IMR-90 (cell line): ENCODE data around the gene CHMP4A. TPM values are rescaled to one million over a fixed set of nuclear protein-coding genes. Genes with fewer than 3 reads are reported as not detected.
A peak's percentile ranks its signal among the peaks of the same experiment; 100 is the strongest.

Source experiments
- ATAC-seq: fragments of 200-7000 bp; cut with Tn5 transposase; 2 replicates; pipeline ENCODE4 v1.9.1; 2020; ENCODE audit warnings: low read depth, mild to moderate bottlenecking, moderate library complexity
- BruUV-seq: library from RNA; stranded (reverse); fragments of 400-500 nt; replicated peaks from 2 replicates; lab custom pipeline; 2021; lab: Mats Ljungman, UMichigan
- CTCF ChIA-PET: fragments of 300-600 bp; formaldehyde crosslinking; extraction: SDS; loops from one replicate; lab custom pipeline; 2021; ENCODE audit warnings: antibody characterized with exemption; lab: Yijun Ruan, JAX
- POLR2A ChIA-PET: fragments of 300-600 bp; sonication (Branson Sonifier 250); formaldehyde crosslinking; loops from one replicate; lab custom pipeline; 2022; ENCODE audit warnings: antibody characterized with exemption; ENCODE audit not compliant: unreplicated experiment; lab: Charles Lee
- DNase-seq: peaks from one replicate; pipeline ENCODE4 v3.0.0; 2013
- H2AFZ ChIP-seq: replicated peaks from 2 replicates; pipeline ENCODE3; 2013; ENCODE audit warnings: low read length, mild to moderate bottlenecking; ENCODE audit not compliant: poor library complexity
- H2AK5ac ChIP-seq: 2 replicates; pipeline ENCODE4 v1.6.1; 2013; ENCODE audit warnings: low read depth, low read length, inconsistent platforms
- H2AK9ac ChIP-seq: replicated peaks from 2 replicates; pipeline ENCODE3; 2013; ENCODE audit warnings: mild to moderate bottlenecking, low read depth, low read length, moderate library complexity; ENCODE audit not compliant: poor library complexity
- H2BK120ac ChIP-seq: 2 replicates; pipeline ENCODE4 v1.6.1; 2013; ENCODE audit warnings: low read depth, low read length, inconsistent platforms
- H2BK15ac ChIP-seq: 3 replicates; pipeline ENCODE4 v1.6.1; 2013; ENCODE audit warnings: low read depth, low read length, inconsistent platforms
- H2BK20ac ChIP-seq: 2 replicates; pipeline ENCODE4 v1.6.1; 2013; ENCODE audit warnings: low read depth, mild to moderate bottlenecking, inconsistent platforms, low read length, moderate library complexity
- H2BK5ac ChIP-seq: 2 replicates; pipeline ENCODE4 v1.6.1; 2013; ENCODE audit warnings: mild to moderate bottlenecking, low read depth, low read length, inconsistent platforms; ENCODE audit not compliant: poor library complexity, severe bottlenecking
- H3K14ac ChIP-seq: replicated peaks from 2 replicates; pipeline ENCODE4 v1.6.1; 2013; ENCODE audit warnings: low read depth, low read length, inconsistent platforms
- H3K18ac ChIP-seq: 2 replicates; pipeline ENCODE4 v1.6.1; 2013; ENCODE audit warnings: low read depth, low read length, control low read depth
- H3K23ac ChIP-seq: 2 replicates; pipeline ENCODE4 v1.6.1; 2013; ENCODE audit warnings: low read depth, low read length, inconsistent platforms
- H3K27ac ChIP-seq: 2 replicates; pipeline ENCODE4 v1.5.1; 2013; ENCODE audit warnings: mild to moderate bottlenecking, control low read depth, low read length; ENCODE audit not compliant: insufficient read depth
- H3K27me3 ChIP-seq: 2 replicates; pipeline ENCODE4 v1.6.1; 2013; ENCODE audit warnings: low read length; ENCODE audit not compliant: control insufficient read depth, insufficient read depth
- H3K36me3 ChIP-seq: 2 replicates; pipeline ENCODE4 v1.6.1; 2013; ENCODE audit warnings: low read length, mixed read lengths; ENCODE audit not compliant: control insufficient read depth, insufficient read depth
- H3K4ac ChIP-seq: 2 replicates; pipeline ENCODE4 v1.6.1; 2013; ENCODE audit warnings: low read depth, low read length, inconsistent platforms
- H3K4me1 ChIP-seq: 2 replicates; pipeline ENCODE4 v1.6.1; 2013; ENCODE audit warnings: low read length, mixed read lengths; ENCODE audit not compliant: control insufficient read depth, insufficient read depth
- H3K4me2 ChIP-seq: 2 replicates; pipeline ENCODE4 v1.6.1; 2013; ENCODE audit warnings: low read depth, mild to moderate bottlenecking, control low read depth, low read length, moderate library complexity
- H3K4me3 ChIP-seq: 2 replicates; pipeline ENCODE4 v1.5.1; 2013; ENCODE audit warnings: low read depth, mild to moderate bottlenecking, control low read depth, low read length, moderate library complexity; ENCODE audit not compliant: insufficient read depth
- H3K56ac ChIP-seq: 2 replicates; pipeline ENCODE4 v1.6.1; 2013; ENCODE audit warnings: low read length, inconsistent platforms; ENCODE audit not compliant: insufficient read depth; ENCODE audit errors: extremely low read depth
- H3K79me1 ChIP-seq, 2 experiments: 2 replicates each; pipeline ENCODE4 v1.6.1; 2013; ENCODE audit warnings: low read length in 2 of 2, inconsistent platforms in 1 of 2, low read depth in 1 of 2
- H3K9ac ChIP-seq: 2 replicates; pipeline ENCODE4 v1.6.1; 2013; ENCODE audit warnings: low read depth, low read length, control low read depth
- H3K9me1 ChIP-seq: 2 replicates; pipeline ENCODE4 v1.6.1; 2013; ENCODE audit warnings: low read length, inconsistent platforms; ENCODE audit not compliant: insufficient read depth
- H3K9me3 ChIP-seq: 2 replicates; pipeline ENCODE4 v1.6.1; 2013; ENCODE audit warnings: low read length; ENCODE audit not compliant: control insufficient read depth, insufficient read depth
- H4K20me1 ChIP-seq: 2 replicates; pipeline ENCODE4 v1.6.1; 2013; ENCODE audit warnings: low read length, inconsistent platforms; ENCODE audit not compliant: insufficient read depth
- H4K5ac ChIP-seq: 2 replicates; pipeline ENCODE4 v1.6.1; 2013; ENCODE audit warnings: mild to moderate bottlenecking, low read depth, low read length, control low read depth
- H4K8ac ChIP-seq, 2 experiments: 2 replicates each; pipeline ENCODE4 v1.6.1; 2013; ENCODE audit warnings: low read depth in 2 of 2, low read length in 2 of 2, control low read depth in 1 of 2, inconsistent platforms in 1 of 2
- H4K91ac ChIP-seq: 2 replicates; pipeline ENCODE4 v1.6.1; 2013; ENCODE audit warnings: low read depth, low read length, inconsistent platforms; ENCODE audit not compliant: insufficient read depth
- BHLHE40 ChIP-seq: fragments of 150-350 bp; IDR thresholded peaks from 2 replicates; pipeline ENCODE4 v1.6.1; 2016; ENCODE audit warnings: mild to moderate bottlenecking, low read depth, low read length
- CHD1 ChIP-seq: IDR thresholded peaks from 2 replicates; pipeline ENCODE4 v1.6.1; 2012; ENCODE audit warnings: low read depth, low read length, improper control_type of control experiment
- FOS ChIP-seq: fragments of 150-350 bp; IDR thresholded peaks from 2 replicates; pipeline ENCODE4 v1.6.1; 2016; ENCODE audit warnings: low read depth, low read length
- MAZ ChIP-seq: IDR thresholded peaks from 2 replicates; pipeline ENCODE4 v1.6.1; 2012; ENCODE audit warnings: low read depth, mild to moderate bottlenecking, low read length, improper control_type of control experiment, moderate library complexity, borderline replicate concordance
- MXI1 ChIP-seq: IDR thresholded peaks from 2 replicates; pipeline ENCODE4 v1.6.1; 2012; ENCODE audit warnings: low read depth, mild to moderate bottlenecking, low read length, moderate library complexity, borderline replicate concordance
- POLR2A ChIP-seq: IDR thresholded peaks from 2 replicates; pipeline ENCODE4 v1.6.1; 2012; ENCODE audit warnings: mild to moderate bottlenecking, low read depth, low read length
- RFX5 ChIP-seq: IDR thresholded peaks from 2 replicates; pipeline ENCODE4 v1.8.0; 2012; ENCODE audit warnings: low read depth, mild to moderate bottlenecking, low read length, moderate library complexity
- SMC3 ChIP-seq: fragments of 150-350 bp; IDR thresholded peaks from 2 replicates; pipeline ENCODE4 v1.6.1; 2016; ENCODE audit warnings: low read depth, mild to moderate bottlenecking, antibody characterized with exemption, low read length, moderate library complexity
- WGBS, 2 experiments: methylation state at CpG; one replicate each; pipeline versions ENCODE4 v1.1.5 to v1.1.7; 2013; ENCODE audit warnings: missing lambda C conversion rate in 2 of 2; ENCODE audit not compliant: insufficient read length in 1 of 2; ENCODE audit errors: extremely low coverage in 2 of 2; 5-methylcytosine and 5-hydroxymethylcytosine counted together
- dilution Hi-C: fragments of 300-500 bp; cut with HindIII; formaldehyde crosslinking; loops from one replicate; pipeline ENCODE4 v1.14.3; 2018; ENCODE audit warnings: low sequenced_read_pairs; ENCODE audit not compliant: unreplicated experiment
- in situ Hi-C: fragments of 300-500 bp; cut with MboI; formaldehyde crosslinking; loops from 3 replicates; pipeline ENCODE4 v1.14.3; 2019; ENCODE audit warnings: low sequenced_read_pairs, inconsistent platforms, mixed read lengths
- intact Hi-C: fragments of 100-400 bp; cut with micrococcal nuclease; formaldehyde crosslinking; loops from 2 replicates; pipeline ENCODE4 v1.10.0; 2022
- polyA plus RNA-seq, 3 experiments: library from polyadenylated mRNA; depleted of rRNA; stranded (reverse); fragments of >200 nt; gene quantifications; 2 replicates each; pipeline ENCODE4 v1.2.3, GENCODE V29; 2012; ENCODE audit warnings: low replicate concordance in 1 of 3
- total RNA-seq: library from RNA; depleted of rRNA; stranded (reverse); fragments of >200 nt; gene quantifications from 2 replicates; pipeline ENCODE4 v1.2.3, GENCODE V29; 2012
- TF ChIP-seq, protein P1 (sequence below): fragments of 150-350 bp; IDR thresholded peaks from 2 replicates; pipeline ENCODE4 v1.6.1; 2016; ENCODE audit warnings: low read depth, mild to moderate bottlenecking, low read length, moderate library complexity, borderline replicate concordance
- TF ChIP-seq, protein P2 (sequence below): conservative IDR thresholded peaks from 2 replicates; pipeline ENCODE4 v1.5.1; 2012; ENCODE audit warnings: mild to moderate bottlenecking, low read depth, low read length, improper control_type of control experiment

Gene CHMP4A
- total and polyA plus RNA-seq, 2 of the 4 experiments (the other 2 are of a cell fraction) = 22.0 to 63.8 TPM

DNA sequence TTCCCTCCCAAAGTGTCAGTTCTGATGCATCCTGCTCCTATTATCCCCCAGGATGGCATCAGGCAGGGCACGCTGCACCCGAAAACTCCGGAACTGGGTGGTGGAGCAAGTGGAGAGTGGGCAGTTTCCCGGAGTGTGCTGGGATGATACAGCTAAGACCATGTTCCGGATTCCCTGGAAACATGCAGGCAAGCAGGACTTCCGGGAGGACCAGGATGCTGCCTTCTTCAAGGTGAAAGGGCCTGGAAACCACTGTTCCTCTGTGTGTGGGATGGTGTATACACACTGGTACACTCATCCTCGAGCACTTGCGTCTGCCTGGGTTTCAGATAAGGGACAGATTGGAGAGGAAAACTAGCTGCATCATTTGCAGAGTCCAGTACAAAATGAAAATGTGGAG, 51.2 kb downstream of the CHMP4A start:
- dilution Hi-C loops = no loop called here
- H4K91ac ChIP-seq = peak overlapping the region; percentile 60; the same call in 1 of the 2 replicates
- H4K5ac ChIP-seq = peak overlapping the region; percentile 78
- H4K20me1 ChIP-seq = no peaks in the 10 kb centered on the region
- H3K9me1 ChIP-seq = peaks cover 7% of the 10 kb centered on the region
- H3K36me3 ChIP-seq = peaks cover 66% of the 10 kb centered on the region
- peak overlapping the region; percentile 81 for H3K4me2 ChIP-seq
- H4K8ac ChIP-seq = peak overlapping the region; percentile 38 to 95; a peak in 3 of 4 replicates
- peak overlapping the region; percentile 80 for H2BK5ac ChIP-seq
- H2BK120ac ChIP-seq = 0 out of 2 replicates have a peak overlapping the region, but pooled peaks have one; percentile 49
- H2AK9ac ChIP-seq = peak overlapping the region; percentile 99
- ATAC-seq (no peak), DNase-seq (peak; percentile 75)
- H3K14ac ChIP-seq = peak overlapping the region; percentile 96
- H3K27me3 ChIP-seq = no peaks in the 10 kb centered on the region
- H3K23ac ChIP-seq = peak overlapping the region; percentile 93
- H3K9me3 ChIP-seq = no peaks in the 10 kb centered on the region
- CTCF ChIA-PET = interaction anchor here (1.3 kb wide), 1 partner anchor 48 kb away, joined by 4 read pairs; the partner anchor contains the start of genes DCAF11 and NRL
- H3K18ac ChIP-seq = no peak overlapping the region
- no peak overlapping the region for H2BK20ac ChIP-seq
- peak overlapping the region; percentile 85 for H2AK5ac ChIP-seq
- H3K9ac ChIP-seq = peak overlapping the region; percentile 88
- H3K4ac ChIP-seq = peak overlapping the region; percentile 95
- WGBS, 2 experiments = 31% methylated on average over 3 of the region's 8 CpGs; no CpG with 5 or more reads in 1 of the 2 experiments
- POLR2A ChIA-PET = no interaction called here
- in situ Hi-C loops = no loop called here
- no peak for TF ChIP-seq POLR2A
- no peak for TF ChIP-seq CHD1
- no peak for TF ChIP-seq MAZ
- TF ChIP-seq, protein P1, sequence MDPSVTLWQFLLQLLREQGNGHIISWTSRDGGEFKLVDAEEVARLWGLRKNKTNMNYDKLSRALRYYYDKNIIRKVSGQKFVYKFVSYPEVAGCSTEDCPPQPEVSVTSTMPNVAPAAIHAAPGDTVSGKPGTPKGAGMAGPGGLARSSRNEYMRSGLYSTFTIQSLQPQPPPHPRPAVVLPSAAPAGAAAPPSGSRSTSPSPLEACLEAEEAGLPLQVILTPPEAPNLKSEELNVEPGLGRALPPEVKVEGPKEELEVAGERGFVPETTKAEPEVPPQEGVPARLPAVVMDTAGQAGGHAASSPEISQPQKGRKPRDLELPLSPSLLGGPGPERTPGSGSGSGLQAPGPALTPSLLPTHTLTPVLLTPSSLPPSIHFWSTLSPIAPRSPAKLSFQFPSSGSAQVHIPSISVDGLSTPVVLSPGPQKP = no peak
- TF ChIP-seq, protein P2, sequence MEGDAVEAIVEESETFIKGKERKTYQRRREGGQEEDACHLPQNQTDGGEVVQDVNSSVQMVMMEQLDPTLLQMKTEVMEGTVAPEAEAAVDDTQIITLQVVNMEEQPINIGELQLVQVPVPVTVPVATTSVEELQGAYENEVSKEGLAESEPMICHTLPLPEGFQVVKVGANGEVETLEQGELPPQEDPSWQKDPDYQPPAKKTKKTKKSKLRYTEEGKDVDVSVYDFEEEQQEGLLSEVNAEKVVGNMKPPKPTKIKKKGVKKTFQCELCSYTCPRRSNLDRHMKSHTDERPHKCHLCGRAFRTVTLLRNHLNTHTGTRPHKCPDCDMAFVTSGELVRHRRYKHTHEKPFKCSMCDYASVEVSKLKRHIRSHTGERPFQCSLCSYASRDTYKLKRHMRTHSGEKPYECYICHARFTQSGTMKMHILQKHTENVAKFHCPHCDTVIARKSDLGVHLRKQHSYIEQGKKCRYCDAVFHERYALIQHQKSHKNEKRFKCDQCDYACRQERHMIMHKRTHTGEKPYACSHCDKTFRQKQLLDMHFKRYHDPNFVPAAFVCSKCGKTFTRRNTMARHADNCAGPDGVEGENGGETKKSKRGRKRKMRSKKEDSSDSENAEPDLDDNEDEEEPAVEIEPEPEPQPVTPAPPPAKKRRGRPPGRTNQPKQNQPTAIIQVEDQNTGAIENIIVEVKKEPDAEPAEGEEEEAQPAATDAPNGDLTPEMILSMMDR = no peak
- TF ChIP-seq SMC3 = no peak
- no peak for TF ChIP-seq BHLHE40
- no peak for TF ChIP-seq RFX5
- TF ChIP-seq FOS = no peak
- TF ChIP-seq MXI1 = no peak
- H3K4me3 ChIP-seq = peak overlapping the region; percentile 57
- H3K56ac ChIP-seq = peak overlapping the region; percentile 34; the same call in 1 of the 2 replicates
- H2BK15ac ChIP-seq = no peak overlapping the region
- peak overlapping the region; percentile 53 for H2AFZ ChIP-seq
- intact Hi-C loops = no loop called here
- peak overlapping the region; percentile 32; the same call in 1 of the 2 replicates for H3K27ac ChIP-seq
- peaks cover 12 to 40% of the 10 kb centered on the region in 2 experiments; a peak in 3 of 4 replicates for H3K79me1 ChIP-seq
- peaks cover 7% of the 10 kb centered on the region for H3K4me1 ChIP-seq
- BruUV-seq = no TSS peak
